ENCODE data around the gene TSNAX. TPM values are rescaled to one million over a fixed set of nuclear protein-coding genes. Genes with fewer than 3 reads are reported as not detected.

Gene TSNAX
- total RNA-seq, 1 donor from 2014 or later: 35.6 TPM

- DNase-seq (ENCODE audit: low spot score, unreplicated experiment): no peak
Observed at GRCh38 chr1:231606712-231607111, 78.2 kb downstream of the TSNAX start.

GRCh38 chr1:231610388-231610787 is 81.9 kb downstream of the TSNAX start:
- Mint-ChIP-seq H3K27ac (no peak overlapping the region), H3K4me1 (ENCODE audit: low read depth) (no peaks in the 10 kb centered on the region), H3K27me3 (peaks cover 53% of the 10 kb centered on the region), H3K9me3 (ENCODE audit: low read depth) (no peaks in the 10 kb centered on the region), H3K4me3 (ENCODE audit: low read depth) (no peak overlapping the region), H3K36me3 (ENCODE audit: insufficient read depth) (peaks cover 1% of the 10 kb centered on the region)
- no peak for DNase-seq (ENCODE audit: low spot score, unreplicated experiment)
- no peak for TF ChIP-seq CTCF (IDR thresholded peaks at IDR 0.05; ENCODE audit: unreplicated experiment)

More at GRCh38 chr1:231606712-231607111, 78.2 kb downstream of the TSNAX start:
- no peak overlapping the region for H3K4me3 Mint-ChIP-seq (ENCODE audit: low read depth)
- peaks cover 1% of the 10 kb centered on the region for H3K36me3 Mint-ChIP-seq (ENCODE audit: insufficient read depth)
- no peak for TF ChIP-seq CTCF (IDR thresholded peaks at IDR 0.05; ENCODE audit: unreplicated experiment)
- no peaks in the 10 kb centered on the region for H3K9me3 Mint-ChIP-seq (ENCODE audit: low read depth)
- H3K27ac Mint-ChIP-seq: no peak overlapping the region
- peaks cover 5% of the 10 kb centered on the region for H3K4me1 Mint-ChIP-seq (ENCODE audit: low read depth)
- H3K27me3 Mint-ChIP-seq: peaks cover 40% of the 10 kb centered on the region

GRCh38 chr1:231611111-231611510 is 82.6 kb downstream of the TSNAX start:
- H3K27me3 Mint-ChIP-seq: peaks cover 49% of the 10 kb centered on the region
- H3K4me1 Mint-ChIP-seq (ENCODE audit: low read depth): no peaks in the 10 kb centered on the region
- DNase-seq (ENCODE audit: low spot score, unreplicated experiment): no peak
- H3K27ac Mint-ChIP-seq: no peak overlapping the region
- H3K36me3 Mint-ChIP-seq (ENCODE audit: insufficient read depth): peaks cover 1% of the 10 kb centered on the region
- H3K4me3 Mint-ChIP-seq (ENCODE audit: low read depth): no peak overlapping the region
- H3K9me3 Mint-ChIP-seq (ENCODE audit: low read depth): no peaks in the 10 kb centered on the region
- no peak for TF ChIP-seq CTCF (IDR thresholded peaks at IDR 0.05; ENCODE audit: unreplicated experiment)

GRCh38 chr1:231611851-231612250 is 83.4 kb downstream of the TSNAX start:
- TF ChIP-seq CTCF (IDR thresholded peaks at IDR 0.05; ENCODE audit: unreplicated experiment): no peak
- Mint-ChIP-seq H3K4me1 (ENCODE audit: low read depth) (no peaks in the 10 kb centered on the region), H3K27me3 (peaks cover 51% of the 10 kb centered on the region), H3K36me3 (ENCODE audit: insufficient read depth) (peaks cover 1% of the 10 kb centered on the region), H3K9me3 (ENCODE audit: low read depth) (no peaks in the 10 kb centered on the region), H3K4me3 (ENCODE audit: low read depth) (no peak overlapping the region), H3K27ac (no peak overlapping the region)
- no peak for DNase-seq (ENCODE audit: low spot score, unreplicated experiment)

GRCh38 chr1:231612393-231613089 is 84.1 kb downstream of the TSNAX start:
- peaks cover 46% of the 10 kb centered on the region for H3K27me3 Mint-ChIP-seq
- no peak for TF ChIP-seq CTCF (IDR thresholded peaks at IDR 0.05; ENCODE audit: unreplicated experiment)
- peaks cover 1% of the 10 kb centered on the region for H3K36me3 Mint-ChIP-seq (ENCODE audit: insufficient read depth)
- H3K9me3 Mint-ChIP-seq (ENCODE audit: low read depth): no peaks in the 10 kb centered on the region
- DNase-seq (ENCODE audit: low spot score, unreplicated experiment): no peak
- no peaks in the 10 kb centered on the region for H3K4me1 Mint-ChIP-seq (ENCODE audit: low read depth)
- H3K4me3 Mint-ChIP-seq (ENCODE audit: low read depth): no peak overlapping the region
- H3K27ac Mint-ChIP-seq: no peak overlapping the region
